ENCODE data around the gene TBC1D5. TPM values are rescaled to one million over a fixed set of nuclear protein-coding genes. Genes with fewer than 3 reads are reported as not detected.
A peak's percentile ranks its signal among the peaks of the same experiment; 100 is the strongest.

TBC1D5 gene
- total and polyA plus RNA-seq, 12 donors = 6.4 to 108 (median 70.7) TPM

GRCh38 chr3:17166369-17166768 is 576.1 kb downstream of the TBC1D5 start:
- Histone ChIP-seq H3K4me3 (no peak overlapping the region), H3K27me3 (no peaks in the 10 kb centered on the region), H3K27ac (peak overlapping the region in 1 of 5 donors; percentile 32), H3K4me1 (replicated peaks in 1 of 2) (peaks cover 0 to 10% of the 10 kb centered on the region in 2 donors), H3K9me3 (replicated peaks in 1 of 3) (no peaks in the 10 kb centered on the region), H3K36me3 (replicated peaks in 1 of 2) (peaks cover 0 to 22% of the 10 kb centered on the region in 2 donors)
- TF ChIP-seq POLR2A (IDR thresholded peaks at IDR 0.05) = no peak
- TF ChIP-seq CTCF (IDR thresholded peaks at IDR 0.05) = peak in 1 of 6 experiments; percentile 18
- DNase-seq = peak in 5 of 7 donors; percentile 37 to 66 (median 46)
- intact Hi-C loops (cut with DNase I) = no loop called here
- 33 to 66% (median 66%) methylated on average over 6 to 7 of the region's 7 CpGs for WGBS, 4 donors

DNA sequence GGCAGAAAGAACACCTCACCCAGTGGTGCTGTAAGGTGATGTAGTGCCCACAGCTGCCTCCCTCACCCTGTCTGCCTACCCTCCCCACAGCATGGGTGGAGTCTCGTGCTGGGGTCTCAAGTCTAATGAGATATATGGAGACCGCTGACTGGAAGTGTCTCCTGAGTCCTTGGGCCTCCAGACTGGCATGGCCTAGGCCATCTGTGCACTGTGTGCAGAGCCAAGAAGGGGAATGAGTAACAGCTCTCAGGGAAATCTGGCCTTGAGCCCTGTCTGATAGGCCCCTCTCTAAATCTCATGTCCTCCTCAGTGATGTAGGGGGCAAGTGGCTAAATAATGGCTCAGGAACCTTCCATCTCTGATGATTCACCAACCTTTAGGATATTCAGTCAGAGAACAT is 580.3 kb downstream of the TBC1D5 start:
- Histone ChIP-seq H3K27ac (no peak overlapping the region), H3K27me3 (no peaks in the 10 kb centered on the region), H3K4me1 (replicated peaks in 1 of 2) (peaks cover 0 to 15% of the 10 kb centered on the region in 2 donors), H3K4me3 (no peak overlapping the region), H3K9me3 (replicated peaks in 1 of 3) (no peaks in the 10 kb centered on the region), H3K36me3 (replicated peaks in 1 of 2) (peaks cover 0 to 27% of the 10 kb centered on the region in 2 donors)
- TF ChIP-seq CTCF (IDR thresholded peaks at IDR 0.05) (no peak), POLR2A (IDR thresholded peaks at IDR 0.05) (no peak)
- DNase-seq = peak in 3 of 7 donors; percentile 16 to 36 (median 26)
- 70 to 80% (median 75%) methylated on average over 1 to 2 of the region's 2 CpGs for WGBS, 4 donors
- intact Hi-C loops (cut with DNase I) = no loop called here

DNA sequence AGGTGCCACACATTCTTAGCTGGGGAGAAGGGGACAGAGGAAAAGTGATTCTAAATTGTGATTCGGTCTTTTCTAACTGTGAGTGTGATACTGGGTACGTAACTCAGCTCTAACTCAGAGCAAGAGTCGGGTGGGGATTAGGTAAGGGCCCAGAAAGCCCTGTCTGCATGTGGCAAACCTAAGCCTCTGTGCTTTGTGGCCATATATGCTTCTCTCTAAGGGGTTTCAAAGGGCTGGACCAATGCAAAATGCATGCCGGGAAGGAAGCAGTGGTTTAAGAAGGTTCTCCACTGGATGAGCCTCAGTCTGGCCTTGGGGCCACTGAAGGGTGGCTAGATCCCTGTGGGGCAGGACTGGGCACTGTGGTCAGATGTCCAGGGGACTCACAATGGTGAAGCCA is 581.8 kb downstream of the TBC1D5 start:
- WGBS, 4 donors = 83 to 94% (median 90%) methylated on average over 4 of the region's 4 CpGs
- Histone ChIP-seq H3K36me3 (replicated peaks in 1 of 2) (peaks cover 0 to 13% of the 10 kb centered on the region in 2 donors), H3K27me3 (no peaks in the 10 kb centered on the region), H3K4me1 (replicated peaks in 1 of 2) (peaks cover 0 to 12% of the 10 kb centered on the region in 2 donors), H3K27ac (peak overlapping the region in 1 of 5 donors; percentile 0), H3K4me3 (no peak overlapping the region), H3K9me3 (replicated peaks in 1 of 3) (no peaks in the 10 kb centered on the region)
- TF ChIP-seq CTCF (IDR thresholded peaks at IDR 0.05) (no peak), POLR2A (IDR thresholded peaks at IDR 0.05) (no peak)
- no peak for DNase-seq
- intact Hi-C loops (cut with DNase I) = no loop called here

GRCh38 chr3:17158941-17159682 is 583.3 kb downstream of the TBC1D5 start:
- DNase-seq = peak in 6 of 7 donors; percentile 34 to 59 (median 48)
- intact Hi-C loops (cut with DNase I) = no loop called here
- WGBS, 4 donors = 64 to 88% (median 78%) methylated on average over 7 to 8 of the region's 8 CpGs

More at GRCh38 chr3:17158941-17159682, 583.3 kb downstream of the TBC1D5 start:
- Histone ChIP-seq H3K27me3 (no peaks in the 10 kb centered on the region), H3K36me3 (replicated peaks in 1 of 2) (peaks cover 0 to 12% of the 10 kb centered on the region in 2 donors), H3K4me3 (no peak overlapping the region), H3K4me1 (replicated peaks in 1 of 2) (peaks cover 0 to 12% of the 10 kb centered on the region in 2 donors), H3K27ac (peak overlapping the region in 2 of 5 donors; percentile 19 to 46), H3K9me3 (replicated peaks in 1 of 3) (no peaks in the 10 kb centered on the region)
- TF ChIP-seq POLR2A (IDR thresholded peaks at IDR 0.05) (no peak), CTCF (IDR thresholded peaks at IDR 0.05) (no peak)
